Endothelial cell of umbilical vein (primary cell): ENCODE results near the gene CNTN5. TPM values are rescaled to one million over a fixed set of nuclear protein-coding genes. Genes with fewer than 3 reads are reported as not detected.

Experiments
- BruUV-seq: library from RNA; stranded (reverse); fragments of 400-500 nt; replicated peaks from 2 replicates; lab custom pipeline; 2021; lab: Mats Ljungman, UMichigan
- CTCF ChIA-PET: fragments of 300-600, 350-600 bp; sonication (Branson Sonifier 250); formaldehyde crosslinking; loops from one replicate; lab custom pipeline; 2021; ENCODE audit warnings: antibody characterized with exemption, inconsistent platforms; lab: Charles Lee
- POLR2A ChIA-PET: fragments of 300-600, 350-600 bp; sonication (Branson Sonifier 250); formaldehyde crosslinking; loops from one replicate; lab custom pipeline; 2021; ENCODE audit warnings: antibody characterized with exemption, inconsistent platforms; lab: Charles Lee
- DNase-seq: peaks from one replicate; pipeline ENCODE4 v3.0.0-alpha.2; 2011; ENCODE audit warnings: low read depth, low spot score
- FAIRE-seq: peaks from 2 replicates; lab custom pipeline; 2011; peaks lifted over from hg19 to GRCh38; lab: Jason Lieb, UNC
- H2AFZ ChIP-seq: 2 replicates; pipeline ENCODE4 v1.6.0; 2012; ENCODE audit warnings: low read depth, low read length, control low read depth, inconsistent platforms
- H3K27ac ChIP-seq: 2 replicates; pipeline ENCODE4 v1.5.1; 2011; ENCODE audit warnings: low read depth, mild to moderate bottlenecking, control low read depth, low read length, moderate library complexity; ENCODE audit not compliant: insufficient read depth
- H3K27me3 ChIP-seq, 2 experiments: 2 replicates each; pipeline versions ENCODE4 v1.6.0 to v1.6.1; 2011; ENCODE audit warnings: low read length in 2 of 2, mixed read lengths in 1 of 2; ENCODE audit not compliant: control insufficient read depth in 2 of 2, insufficient read depth in 2 of 2
- H3K36me3 ChIP-seq, 2 experiments: 2 replicates in 1 of 2; 3 replicates in 1 of 2; pipeline ENCODE4 v1.5.1; 2011; ENCODE audit warnings: low read length in 2 of 2, mild to moderate bottlenecking in 1 of 2, moderate library complexity in 1 of 2; ENCODE audit not compliant: control insufficient read depth in 2 of 2, insufficient read depth in 2 of 2; ENCODE audit errors: extremely low read depth in 1 of 2
- H3K4me1 ChIP-seq: 3 replicates; pipeline ENCODE4 v1.5.1; 2011; ENCODE audit warnings: mild to moderate bottlenecking, low read length; ENCODE audit not compliant: control insufficient read depth, insufficient read depth; ENCODE audit errors: extremely low read depth
- H3K4me2 ChIP-seq: 2 replicates; pipeline ENCODE4 v1.6.1; 2011; ENCODE audit warnings: low read length, control low read depth, mixed read lengths; ENCODE audit not compliant: insufficient read depth
- H3K4me3 ChIP-seq, 3 experiments: fragments of 200-600 bp in 1 of 3; sonication (generic), shearing (Covaris generic) in 1 of 3; replicated peaks in 1 of 3; 2 replicates each; pipeline ENCODE4 v1.5.1; 2011 to 2016; ENCODE audit warnings: control low read depth in 3 of 3, low read length in 3 of 3, mild to moderate bottlenecking in 2 of 3, inconsistent platforms in 1 of 3, low read depth in 1 of 3, moderate library complexity in 1 of 3; ENCODE audit not compliant: insufficient read depth in 1 of 3
- H3K79me2 ChIP-seq: 2 replicates; pipeline ENCODE4 v1.6.0; 2012; ENCODE audit warnings: low read length, inconsistent platforms; ENCODE audit not compliant: control insufficient read depth, insufficient read depth
- H3K9ac ChIP-seq: replicated peaks from 2 replicates; pipeline ENCODE3; 2011; ENCODE audit warnings: low read length, control low read depth; ENCODE audit not compliant: insufficient read depth; ENCODE audit errors: extremely low read depth
- H3K9me1 ChIP-seq: replicated peaks from 3 replicates; pipeline ENCODE4 v1.6.0; 2011; ENCODE audit warnings: mild to moderate bottlenecking, low read length; ENCODE audit not compliant: control insufficient read depth, insufficient read depth; ENCODE audit errors: extremely low read depth
- H3K9me3 ChIP-seq: replicated peaks from 2 replicates; pipeline ENCODE4 v1.5.1; 2012; ENCODE audit warnings: low read length, inconsistent platforms; ENCODE audit not compliant: control insufficient read depth, insufficient read depth
- H4K20me1 ChIP-seq: replicated peaks from 2 replicates; pipeline ENCODE3; 2011; ENCODE audit warnings: mild to moderate bottlenecking, low read length; ENCODE audit not compliant: control insufficient read depth, insufficient read depth; ENCODE audit errors: extremely low read depth
- CTCF ChIP-seq, 2 donors: IDR thresholded peaks; 1 replicate in 1 of 2; 2 replicates in 1 of 2; pipeline ENCODE4 v1.5.1; 2011; ENCODE audit warnings: low read length in 2 of 2, mild to moderate bottlenecking in 2 of 2, moderate library complexity in 2 of 2, control low read depth in 1 of 2, inconsistent platforms in 1 of 2, low read depth in 1 of 2; ENCODE audit not compliant: insufficient read depth in 1 of 2; ENCODE audit errors: extremely low read depth in 1 of 2
- EZH2 ChIP-seq: IDR thresholded peaks from 2 replicates; pipeline ENCODE4 v1.6.1; 2012; ENCODE audit warnings: borderline replicate concordance, low read depth, mild to moderate bottlenecking, moderate library complexity, low read length, inconsistent platforms; ENCODE audit not compliant: severe bottlenecking
- FOS ChIP-seq: IDR thresholded peaks from 2 replicates; pipeline ENCODE4 v1.6.1; 2011; ENCODE audit warnings: mild to moderate bottlenecking, low read length, moderate library complexity, borderline replicate concordance; ENCODE audit not compliant: insufficient read depth
- GATA2 ChIP-seq: IDR thresholded peaks from 2 replicates; pipeline ENCODE4 v1.7.0; 2011; ENCODE audit warnings: low read depth, mild to moderate bottlenecking, moderate library complexity, mixed read lengths, low read length; ENCODE audit not compliant: insufficient read length, insufficient read depth
- JUN ChIP-seq: IDR thresholded peaks from 2 replicates; pipeline ENCODE4 v1.6.1; 2011; ENCODE audit warnings: borderline replicate concordance, low read depth; ENCODE audit not compliant: insufficient read length, insufficient read depth
- MAX ChIP-seq: IDR thresholded peaks from 2 replicates; pipeline ENCODE4 v1.6.1; 2011; ENCODE audit not compliant: insufficient read depth, insufficient read length
- MYC ChIP-seq: IDR thresholded peaks from one replicate; pipeline ENCODE4 v1.6.1; 2011; ENCODE audit warnings: mild to moderate bottlenecking, low read depth, low read length
- POLR2A ChIP-seq: IDR thresholded peaks from 2 replicates; pipeline ENCODE4 v1.6.1; 2012; ENCODE audit warnings: low read depth, mild to moderate bottlenecking, control low read depth, low read length
- POLR2AphosphoS5 ChIP-seq: IDR thresholded peaks from 2 replicates; pipeline ENCODE4 v1.6.1; 2012; ENCODE audit warnings: low read depth, mild to moderate bottlenecking, control low read depth, low read length, moderate library complexity; ENCODE audit not compliant: insufficient read depth
- dilution Hi-C: fragments of 300-500 bp; cut with MboI; formaldehyde crosslinking; loops from one replicate; pipeline ENCODE4 v1.15.0; 2019; ENCODE audit warnings: low sequenced_read_pairs; ENCODE audit not compliant: extremely low pct_ligation_motif_present
- intact Hi-C: fragments of 100-400 bp; cut with micrococcal nuclease; formaldehyde crosslinking; loops from one replicate; pipeline ENCODE4 v1.10.0; 2022
- polyA plus RNA-seq, 4 experiments: library from polyadenylated mRNA; depleted of rRNA in 3 of 4; stranded (reverse) in 3 of 4; unstranded in 1 of 4; fragments of >200 nt; gene quantifications; 2 replicates each; pipeline versions ENCODE4 v1.2.1 to v1.2.3, GENCODE V29; 2011 to 2012; ENCODE audit warnings: missing spikeins in 1 of 4
- total RNA-seq: library from RNA; stranded (reverse); gene quantifications from 2 replicates; pipeline ENCODE4 v1.2.3, GENCODE V29; 2021

The CNTN5 gene
- total and polyA plus RNA-seq, 2 donors (not counting 3 experiments of a cell fraction or from before 2014, with no cell fraction given), result not detected

GRCh38 chr11:99601179-99601578 is 580.4 kb downstream of the CNTN5 start:
- no peak for TF ChIP-seq EZH2
- TF ChIP-seq MYC, result no peak
- no peak for TF ChIP-seq CTCF (IDR thresholded peaks at IDR 0.05; ENCODE audit: extremely low read depth in 1 of 2, insufficient read depth in 1 of 2, low read depth in 1 of 2, low read length in 2 of 2)
- no peak for TF ChIP-seq GATA2
- no peak for TF ChIP-seq MAX
- TF ChIP-seq POLR2AphosphoS5, result no peak
- no peak for TF ChIP-seq JUN
- TF ChIP-seq POLR2A, result no peak
- no peak for TF ChIP-seq FOS
- dilution Hi-C loops (no loop called here), intact Hi-C loops (no loop called here)
- ChIA-PET POLR2A (no interaction called here), CTCF (no interaction called here)
- H3K36me3 ChIP-seq, result no peaks in the 10 kb centered on the region
- no peak overlapping the region for H3K4me3 ChIP-seq
- no peak for DNase-seq
- H3K27ac ChIP-seq, result no peak overlapping the region
- H4K20me1 ChIP-seq, result no peaks in the 10 kb centered on the region
- H3K9me3 ChIP-seq, result peaks cover 1% of the 10 kb centered on the region
- H3K27me3 ChIP-seq, result no peaks in the 10 kb centered on the region
- H3K4me1 ChIP-seq, result no peaks in the 10 kb centered on the region
- H3K4me2 ChIP-seq, result no peak overlapping the region
- no peaks in the 10 kb centered on the region for H3K79me2 ChIP-seq
- H3K9ac ChIP-seq, result no peak overlapping the region
- H3K9me1 ChIP-seq, result no peaks in the 10 kb centered on the region
- no TSS peak for BruUV-seq
- no peak overlapping the region for H2AFZ ChIP-seq
- FAIRE-seq, result no peak
